ENCODE results near the gene GOLGA7B. TPM values are rescaled to one million over a fixed set of nuclear protein-coding genes. Genes with fewer than 3 reads are reported as not detected.
"Not testable (repeated sequence)": the region's sequence is repeated elsewhere in the genome, so short reads cannot be mapped to it uniquely, and the experiment has no call there.

Gene GOLGA7B
- total RNA-seq, 1 experiment from 2014 or later, result 1.1 TPM

DNA sequence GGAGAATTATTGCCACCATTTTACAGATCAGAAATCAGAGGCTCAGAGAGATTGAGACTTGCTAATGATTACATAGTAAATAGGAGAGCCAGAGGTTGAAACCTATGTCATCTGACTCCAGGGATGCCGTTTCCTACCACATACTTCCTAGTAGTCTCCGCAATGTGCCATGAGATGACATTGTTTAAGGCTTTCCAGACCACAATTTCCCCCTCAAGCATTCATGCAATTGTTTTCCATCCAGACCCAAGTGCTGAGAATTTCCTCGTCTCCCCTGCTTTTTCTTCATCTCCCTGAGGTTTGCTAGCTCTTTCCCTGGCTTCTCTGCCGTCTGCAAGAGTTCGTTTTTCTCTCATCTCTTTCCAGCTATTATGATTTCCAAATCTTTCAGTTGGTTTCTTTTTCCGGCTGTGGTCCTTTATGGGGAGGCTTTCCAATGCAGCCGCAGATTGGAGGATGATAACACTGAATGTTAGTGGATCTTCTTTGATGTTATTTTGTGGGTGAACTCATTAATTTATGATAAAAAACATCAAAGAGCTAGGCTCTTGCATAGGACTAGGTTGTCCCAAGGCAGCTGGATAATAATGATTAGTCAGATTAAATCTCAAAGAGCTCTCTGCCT is 6.9 kb upstream of the GOLGA7B start:
- Histone ChIP-seq H3K27ac (no peak overlapping the region), H3K36me3 (ENCODE audit: low read depth) (no peaks in the 10 kb centered on the region), H2AFZ (no peak overlapping the region), H3K27me3 (ENCODE audit: insufficient read depth, low read depth) (no peaks in the 10 kb centered on the region), H3K9me3 (ENCODE audit: insufficient read depth, low read depth) (no peaks in the 10 kb centered on the region), H3K4me3 (no peak overlapping the region), H3K79me2 (ENCODE audit: low read depth) (no peaks in the 10 kb centered on the region), H3K4me2 (no peak overlapping the region), H3F3A (ENCODE audit: insufficient read depth, low read depth) (peaks cover 6% of the 10 kb centered on the region), H3K9me2 (ENCODE audit: insufficient read depth) (no peaks in the 10 kb centered on the region), H3K4me1 (replicated peaks; ENCODE audit: insufficient read depth) (peaks cover 15% of the 10 kb centered on the region), H4K20me1 (ENCODE audit: insufficient read depth) (no peaks in the 10 kb centered on the region)
- no TSS peak for BruUV-seq (replicated peaks)
- no peak for TF ChIP-seq EZH2 (IDR thresholded peaks at IDR 0.05; ENCODE audit: low read depth)
- TF ChIP-seq, protein P1, sequence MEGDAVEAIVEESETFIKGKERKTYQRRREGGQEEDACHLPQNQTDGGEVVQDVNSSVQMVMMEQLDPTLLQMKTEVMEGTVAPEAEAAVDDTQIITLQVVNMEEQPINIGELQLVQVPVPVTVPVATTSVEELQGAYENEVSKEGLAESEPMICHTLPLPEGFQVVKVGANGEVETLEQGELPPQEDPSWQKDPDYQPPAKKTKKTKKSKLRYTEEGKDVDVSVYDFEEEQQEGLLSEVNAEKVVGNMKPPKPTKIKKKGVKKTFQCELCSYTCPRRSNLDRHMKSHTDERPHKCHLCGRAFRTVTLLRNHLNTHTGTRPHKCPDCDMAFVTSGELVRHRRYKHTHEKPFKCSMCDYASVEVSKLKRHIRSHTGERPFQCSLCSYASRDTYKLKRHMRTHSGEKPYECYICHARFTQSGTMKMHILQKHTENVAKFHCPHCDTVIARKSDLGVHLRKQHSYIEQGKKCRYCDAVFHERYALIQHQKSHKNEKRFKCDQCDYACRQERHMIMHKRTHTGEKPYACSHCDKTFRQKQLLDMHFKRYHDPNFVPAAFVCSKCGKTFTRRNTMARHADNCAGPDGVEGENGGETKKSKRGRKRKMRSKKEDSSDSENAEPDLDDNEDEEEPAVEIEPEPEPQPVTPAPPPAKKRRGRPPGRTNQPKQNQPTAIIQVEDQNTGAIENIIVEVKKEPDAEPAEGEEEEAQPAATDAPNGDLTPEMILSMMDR (conservative IDR thresholded peaks at IDR 0.05), result no peak
- no peak for DNase-seq
- intact Hi-C loops (cut with micrococcal nuclease; ENCODE audit: unreplicated experiment), result no loop called here
- ChIA-PET POLR2A (ENCODE audit: unreplicated experiment) (no interaction called here), CTCF (no interaction called here)

- intact Hi-C loops (cut with micrococcal nuclease; ENCODE audit: unreplicated experiment), result no loop called here
- Histone ChIP-seq H2AFZ (no peak overlapping the region), H3K27ac (no peak overlapping the region), H3K9me2 (ENCODE audit: insufficient read depth) (no peaks in the 10 kb centered on the region), H4K20me1 (ENCODE audit: insufficient read depth) (no peaks in the 10 kb centered on the region), H3K9me3 (ENCODE audit: insufficient read depth, low read depth) (no peaks in the 10 kb centered on the region), H3K4me2 (no peak overlapping the region), H3K79me2 (ENCODE audit: low read depth) (no peaks in the 10 kb centered on the region), H3K4me1 (replicated peaks; ENCODE audit: insufficient read depth) (peaks cover 15% of the 10 kb centered on the region), H3F3A (ENCODE audit: insufficient read depth, low read depth) (peaks cover 6% of the 10 kb centered on the region), H3K36me3 (ENCODE audit: low read depth) (no peaks in the 10 kb centered on the region), H3K27me3 (ENCODE audit: insufficient read depth, low read depth) (no peaks in the 10 kb centered on the region), H3K4me3 (no peak overlapping the region)
- BruUV-seq (replicated peaks), result no TSS peak
- ChIA-PET POLR2A (ENCODE audit: unreplicated experiment) (no interaction called here), CTCF (no interaction called here)
- DNase-seq, result no peak
- TF ChIP-seq, protein P1 (conservative IDR thresholded peaks at IDR 0.05), result no peak
- no peak for TF ChIP-seq EZH2 (IDR thresholded peaks at IDR 0.05; ENCODE audit: low read depth)
These were observed 6.4 kb upstream of the GOLGA7B start for GRCh38 chr10:97843281-97843671.

DNA sequence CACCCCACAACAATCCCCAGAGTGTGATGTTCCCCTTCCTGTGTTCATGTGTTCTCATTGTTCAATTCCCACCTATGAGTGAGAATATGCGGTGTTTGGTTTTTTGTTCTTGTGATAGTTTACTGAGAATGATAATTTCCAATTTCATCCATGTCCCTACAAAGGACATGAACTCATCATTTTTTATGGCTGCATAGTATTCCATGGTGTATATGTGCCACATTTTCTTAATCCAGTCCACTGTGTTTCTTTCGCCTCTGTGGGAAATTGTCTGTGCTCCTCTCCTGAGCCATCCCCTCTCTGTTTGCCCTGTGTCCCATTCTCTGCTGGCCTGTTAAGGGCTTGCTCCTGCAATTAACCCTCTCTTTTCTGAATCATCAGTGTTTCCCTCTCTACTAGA is 5.7 kb upstream of the GOLGA7B start:
- BruUV-seq (replicated peaks); H4K20me1 ChIP-seq (ENCODE audit: insufficient read depth); H3K9me2 ChIP-seq (ENCODE audit: insufficient read depth); H3K4me3 ChIP-seq; H3K79me2 ChIP-seq (ENCODE audit: low read depth); DNase-seq; CTCF ChIA-PET; H2AFZ ChIP-seq; H3K36me3 ChIP-seq (ENCODE audit: low read depth); H3K4me2 ChIP-seq; H3K27me3 ChIP-seq (ENCODE audit: insufficient read depth, low read depth); H3K9me3 ChIP-seq (ENCODE audit: insufficient read depth, low read depth); intact Hi-C loops (cut with micrococcal nuclease; ENCODE audit: unreplicated experiment); POLR2A ChIA-PET (ENCODE audit: unreplicated experiment); H3K27ac ChIP-seq; H3F3A ChIP-seq (ENCODE audit: insufficient read depth, low read depth): not testable (repeated sequence)
- H3K4me1 ChIP-seq (replicated peaks; ENCODE audit: insufficient read depth), result peaks cover 20% of the 10 kb centered on the region

- BruUV-seq (replicated peaks), result no TSS peak
These were observed 5.0 kb upstream of the GOLGA7B start for GRCh38 chr10:97844678-97845077.

More at GRCh38 chr10:97844678-97845077, 5.0 kb upstream of the GOLGA7B start:
- H3K9me2 ChIP-seq (ENCODE audit: insufficient read depth), result no peaks in the 10 kb centered on the region
- no peaks in the 10 kb centered on the region for H3K9me3 ChIP-seq (ENCODE audit: insufficient read depth, low read depth)
- no peaks in the 10 kb centered on the region for H3K27me3 ChIP-seq (ENCODE audit: insufficient read depth, low read depth)
- TF ChIP-seq, protein P1 (conservative IDR thresholded peaks at IDR 0.05), result no peak
- no peak for TF ChIP-seq EZH2 (IDR thresholded peaks at IDR 0.05; ENCODE audit: low read depth)
- intact Hi-C loops (cut with micrococcal nuclease; ENCODE audit: unreplicated experiment), result no loop called here
- H3K27ac ChIP-seq, result no peak overlapping the region
- ChIA-PET POLR2A (ENCODE audit: unreplicated experiment) (no interaction called here), CTCF (no interaction called here)
- H3F3A ChIP-seq (ENCODE audit: insufficient read depth, low read depth), result peaks cover 7% of the 10 kb centered on the region
- no peak overlapping the region for H3K4me3 ChIP-seq
- H4K20me1 ChIP-seq (ENCODE audit: insufficient read depth), result no peaks in the 10 kb centered on the region
- no peaks in the 10 kb centered on the region for H3K36me3 ChIP-seq (ENCODE audit: low read depth)
- H3K4me2 ChIP-seq, result no peak overlapping the region
- no peaks in the 10 kb centered on the region for H3K79me2 ChIP-seq (ENCODE audit: low read depth)
- no peak for DNase-seq
- no peak overlapping the region for H2AFZ ChIP-seq
- peaks cover 16% of the 10 kb centered on the region for H3K4me1 ChIP-seq (replicated peaks; ENCODE audit: insufficient read depth)
